ENCODE data around the gene ZNF536. TPM values are rescaled to one million over a fixed set of nuclear protein-coding genes. Genes with fewer than 3 reads are reported as not detected.
"Not testable (repeated sequence)": the region's sequence is repeated elsewhere in the genome, so short reads cannot be mapped to it uniquely, and the experiment has no call there.

Gene ZNF536
- polyA plus RNA-seq, 1 donor (not counting 4 experiments of a cell fraction or from before 2014, with no cell fraction given), result not detected

- Histone ChIP-seq H3K4me1 (ENCODE audit: control insufficient read depth, extremely low read depth, insufficient read depth, low read length) (no peaks in the 10 kb centered on the region), H3K36me3 (ENCODE audit: control insufficient read depth in 2 of 2, extremely low read depth in 1 of 2, insufficient read depth in 2 of 2, low read length in 2 of 2) (no peaks in the 10 kb centered on the region)
Measured at GRCh38 chr19:30344446-30345425, 27.4 kb upstream of the ZNF536 start.

GRCh38 chr19:30345686-30346085, 26.5 kb upstream of the ZNF536 start:
- Histone ChIP-seq H4K20me1 (ENCODE audit: control insufficient read depth, extremely low read depth, insufficient read depth, low read length) (no peaks in the 10 kb centered on the region), H3K79me2 (ENCODE audit: control insufficient read depth, insufficient read depth, low read length) (no peaks in the 10 kb centered on the region), H3K9me1 (ENCODE audit: control insufficient read depth, extremely low read depth, insufficient read depth, low read length) (no peaks in the 10 kb centered on the region), H3K4me1 (ENCODE audit: control insufficient read depth, extremely low read depth, insufficient read depth, low read length) (no peaks in the 10 kb centered on the region), H3K4me3 (ENCODE audit: control insufficient read depth in 2 of 3, extremely low read depth in 1 of 3, insufficient read depth in 2 of 3, low read depth in 1 of 3, low read length in 3 of 3) (no peak overlapping the region), H3K36me3 (ENCODE audit: control insufficient read depth in 2 of 2, extremely low read depth in 1 of 2, insufficient read depth in 2 of 2, low read length in 2 of 2) (no peaks in the 10 kb centered on the region), H3K27ac (ENCODE audit: control insufficient read depth, insufficient read depth, low read length) (no peak overlapping the region), H3K4me2 (ENCODE audit: control insufficient read depth, extremely low read depth, insufficient read depth, low read depth, low read length) (no peak overlapping the region), H2AFZ (ENCODE audit: control insufficient read depth, low read length) (no peak overlapping the region), H3K27me3 (ENCODE audit: control insufficient read depth, extremely low read depth, insufficient read depth, low read length) (no peaks in the 10 kb centered on the region), H3K9me3 (ENCODE audit: control insufficient read depth, low read depth, low read length) (no peaks in the 10 kb centered on the region), H3K9ac (ENCODE audit: control insufficient read depth, extremely low read depth, insufficient read depth, low read length) (no peak overlapping the region)
- no peak for FAIRE-seq
- no peak for TF ChIP-seq CTCF (optimal IDR thresholded peaks at IDR 0.05 in 1 of 3, IDR thresholded peaks at IDR 0.05 in 1 of 3, conservative IDR thresholded peaks at IDR 0.05 in 1 of 3; ENCODE audit: extremely low read depth in 1 of 3, insufficient read depth in 2 of 3, low read length in 3 of 3)
- TF ChIP-seq EZH2 (IDR thresholded peaks at IDR 0.05; ENCODE audit: low read length), result no peak
- dilution Hi-C loops (cut with MboI; ENCODE audit: extremely low pct_ligation_motif_present, low sequenced_read_pairs), result no loop called here
- no peak for DNase-seq (ENCODE audit: low read depth, low spot score)

More at GRCh38 chr19:30344446-30345425, 27.4 kb upstream of the ZNF536 start:
- H4K20me1 ChIP-seq (ENCODE audit: control insufficient read depth, extremely low read depth, insufficient read depth, low read length), result no peaks in the 10 kb centered on the region
- no peak overlapping the region for H2AFZ ChIP-seq (ENCODE audit: control insufficient read depth, low read length)
- FAIRE-seq (no peak), DNase-seq (ENCODE audit: low read depth, low spot score) (no peak)
- no peak overlapping the region for H3K9ac ChIP-seq (ENCODE audit: control insufficient read depth, extremely low read depth, insufficient read depth, low read length)
- no peaks in the 10 kb centered on the region for H3K79me2 ChIP-seq (ENCODE audit: control insufficient read depth, insufficient read depth, low read length)
- H3K9me3 ChIP-seq (ENCODE audit: control insufficient read depth, low read depth, low read length), result no peaks in the 10 kb centered on the region
- no peak for TF ChIP-seq CTCF (optimal IDR thresholded peaks at IDR 0.05 in 1 of 3, IDR thresholded peaks at IDR 0.05 in 1 of 3, conservative IDR thresholded peaks at IDR 0.05 in 1 of 3; ENCODE audit: extremely low read depth in 1 of 3, insufficient read depth in 2 of 3, low read length in 3 of 3)
- no peak for TF ChIP-seq EZH2 (IDR thresholded peaks at IDR 0.05; ENCODE audit: low read length)
- H3K27me3 ChIP-seq (ENCODE audit: control insufficient read depth, extremely low read depth, insufficient read depth, low read length), result no peaks in the 10 kb centered on the region
- H3K9me1 ChIP-seq (ENCODE audit: control insufficient read depth, extremely low read depth, insufficient read depth, low read length), result no peaks in the 10 kb centered on the region
- dilution Hi-C loops (cut with MboI; ENCODE audit: extremely low pct_ligation_motif_present, low sequenced_read_pairs), result no loop called here
- no peak overlapping the region for H3K4me3 ChIP-seq (ENCODE audit: control insufficient read depth in 2 of 3, extremely low read depth in 1 of 3, insufficient read depth in 2 of 3, low read depth in 1 of 3, low read length in 3 of 3)
- no peak overlapping the region for H3K4me2 ChIP-seq (ENCODE audit: control insufficient read depth, extremely low read depth, insufficient read depth, low read depth, low read length)
- H3K27ac ChIP-seq (ENCODE audit: control insufficient read depth, insufficient read depth, low read length), result no peak overlapping the region

- dilution Hi-C loops (cut with MboI; ENCODE audit: extremely low pct_ligation_motif_present, low sequenced_read_pairs); H3K4me2 ChIP-seq (ENCODE audit: control insufficient read depth, extremely low read depth, insufficient read depth, low read depth, low read length); DNase-seq (ENCODE audit: low read depth, low spot score); H4K20me1 ChIP-seq (ENCODE audit: control insufficient read depth, extremely low read depth, insufficient read depth, low read length); H3K36me3 ChIP-seq (ENCODE audit: control insufficient read depth in 2 of 2, extremely low read depth in 1 of 2, insufficient read depth in 2 of 2, low read length in 2 of 2); H3K9me3 ChIP-seq (ENCODE audit: control insufficient read depth, low read depth, low read length); H3K27me3 ChIP-seq (ENCODE audit: control insufficient read depth, extremely low read depth, insufficient read depth, low read length); H3K79me2 ChIP-seq (ENCODE audit: control insufficient read depth, insufficient read depth, low read length); H3K4me1 ChIP-seq (ENCODE audit: control insufficient read depth, extremely low read depth, insufficient read depth, low read length); H2AFZ ChIP-seq (ENCODE audit: control insufficient read depth, low read length); H3K4me3 ChIP-seq (ENCODE audit: control insufficient read depth in 2 of 3, extremely low read depth in 1 of 3, insufficient read depth in 2 of 3, low read depth in 1 of 3, low read length in 3 of 3); H3K9me1 ChIP-seq (ENCODE audit: control insufficient read depth, extremely low read depth, insufficient read depth, low read length); H3K9ac ChIP-seq (ENCODE audit: control insufficient read depth, extremely low read depth, insufficient read depth, low read length); H3K27ac ChIP-seq (ENCODE audit: control insufficient read depth, insufficient read depth, low read length); FAIRE-seq: not testable (repeated sequence)
Measured at GRCh38 chr19:30346468-30346867, 25.7 kb upstream of the ZNF536 start.

All from keratinocyte (primary cell).